Activated CD4-positive, alpha-beta memory T cell treated with anti-CD3 and anti-CD28 coated beads, Interleukin-2, amount 10 ng/mL, durations not matched to agents 7 days and 5 days (primary cell): ENCODE data around the gene CNTNAP2. TPM values are rescaled to one million over a fixed set of nuclear protein-coding genes. Genes with fewer than 3 reads are reported as not detected.

Source experiments
- CTCF ChIA-PET: fragments of 350-600 bp; sonication (Branson Sonifier 250); formaldehyde crosslinking; loops from one replicate; lab custom pipeline; 2021; ENCODE audit warnings: antibody characterized with exemption, inconsistent platforms; lab: Charles Lee
- POLR2A ChIA-PET: fragments of 350-600 bp; sonication (Branson Sonifier 250); formaldehyde crosslinking; loops from one replicate; lab custom pipeline; 2021; ENCODE audit warnings: antibody characterized with exemption; lab: Charles Lee
- DNase-seq: peaks from one replicate; pipeline ENCODE4 v3.0.0-alpha.2; 2020
- H3K27ac Mint-ChIP-seq: one replicate; pipeline ENCODE4 v1.8.0; 2021; ENCODE audit warnings: mild to moderate bottlenecking, mixed read lengths
- H3K27me3 Mint-ChIP-seq: one replicate; pipeline ENCODE4 v1.8.0; 2021; ENCODE audit warnings: mixed read lengths
- H3K36me3 Mint-ChIP-seq: one replicate; pipeline ENCODE4 v1.8.0; 2021; ENCODE audit warnings: low read depth, mixed read lengths
- H3K4me1 Mint-ChIP-seq: one replicate; pipeline ENCODE4 v1.8.0; 2021; ENCODE audit warnings: mixed read lengths
- H3K4me3 Mint-ChIP-seq: one replicate; pipeline ENCODE4 v1.8.0; 2021; ENCODE audit warnings: mild to moderate bottlenecking, mixed read lengths
- H3K9me3 Mint-ChIP-seq: one replicate; pipeline ENCODE4 v1.8.0; 2021; ENCODE audit warnings: mixed read lengths
- total RNA-seq, 2 experiments: library from RNA; stranded (reverse); gene quantifications; one replicate each; pipeline ENCODE4 v1.2.3, GENCODE V29; 2021

Gene CNTNAP2
- total RNA-seq, 2 experiments from 2014 or later = not detected

- ChIA-PET CTCF (interaction anchor here (0.6 kb wide), 1 partner anchor 11 kb away, joined by 3 read pairs; no protein-coding TSS in a partner anchor), POLR2A (no interaction called here)
- Mint-ChIP-seq H3K9me3 (no peaks in the 10 kb centered on the region), H3K27ac (no peak overlapping the region), H3K36me3 (no peaks in the 10 kb centered on the region), H3K4me1 (no peaks in the 10 kb centered on the region), H3K27me3 (no peaks in the 10 kb centered on the region), H3K4me3 (no peak overlapping the region)
- DNase-seq = no peak
These were observed 2046.6 kb downstream of the CNTNAP2 start for GRCh38 chr7:148163246-148163645.

- Mint-ChIP-seq H3K9me3 (no peaks in the 10 kb centered on the region), H3K27ac (no peak overlapping the region), H3K4me1 (no peaks in the 10 kb centered on the region), H3K36me3 (no peaks in the 10 kb centered on the region), H3K27me3 (no peaks in the 10 kb centered on the region), H3K4me3 (no peak overlapping the region)
- CTCF ChIA-PET = no interaction called here
- DNase-seq = no peak
- POLR2A ChIA-PET = no interaction called here
These were observed 2056.3 kb downstream of the CNTNAP2 start for GRCh38 chr7:148172920-148173319.

DNA sequence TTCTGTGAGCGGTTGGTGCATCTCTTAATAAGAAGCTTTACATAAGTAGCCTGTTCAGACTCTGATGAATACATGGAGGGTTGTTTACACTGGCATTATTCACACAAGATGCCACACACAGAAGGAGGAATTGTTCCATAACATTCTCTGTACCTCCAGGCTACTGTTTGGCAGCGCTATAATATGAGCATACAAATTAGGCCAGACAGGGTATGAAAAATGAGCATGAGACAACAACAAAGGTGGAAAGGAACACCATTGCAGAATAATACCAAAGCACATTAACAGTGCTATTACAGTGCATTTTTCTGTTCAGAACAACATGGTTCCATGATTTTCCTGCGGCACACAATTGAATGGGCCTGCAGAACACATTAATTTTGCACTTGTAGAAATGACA is 2056.8 kb downstream of the CNTNAP2 start:
- POLR2A ChIA-PET = no interaction called here
- Mint-ChIP-seq H3K4me1 (no peaks in the 10 kb centered on the region), H3K27ac (no peak overlapping the region), H3K36me3 (no peaks in the 10 kb centered on the region), H3K27me3 (no peaks in the 10 kb centered on the region), H3K9me3 (no peaks in the 10 kb centered on the region), H3K4me3 (no peak overlapping the region)
- DNase-seq = no peak
- CTCF ChIA-PET = no interaction called here

GRCh38 chr7:148174376-148174775 is 2057.8 kb downstream of the CNTNAP2 start:
- H3K9me3 Mint-ChIP-seq = no peaks in the 10 kb centered on the region
- POLR2A ChIA-PET = no interaction called here
- no peak overlapping the region for H3K27ac Mint-ChIP-seq
- no peaks in the 10 kb centered on the region for H3K4me1 Mint-ChIP-seq
- H3K36me3 Mint-ChIP-seq = no peaks in the 10 kb centered on the region
- DNase-seq = no peak
- no peaks in the 10 kb centered on the region for H3K27me3 Mint-ChIP-seq
- CTCF ChIA-PET = no interaction called here
- no peak overlapping the region for H3K4me3 Mint-ChIP-seq

GRCh38 chr7:148175512-148175911 is 2058.9 kb downstream of the CNTNAP2 start:
- ChIA-PET POLR2A (no interaction called here), CTCF (no interaction called here)
- Mint-ChIP-seq H3K36me3 (no peaks in the 10 kb centered on the region), H3K27me3 (no peaks in the 10 kb centered on the region), H3K4me3 (no peak overlapping the region), H3K27ac (no peak overlapping the region), H3K4me1 (no peaks in the 10 kb centered on the region), H3K9me3 (no peaks in the 10 kb centered on the region)
- no peak for DNase-seq

- POLR2A ChIA-PET = no interaction called here
- CTCF ChIA-PET = no interaction called here
- Mint-ChIP-seq H3K27me3 (no peaks in the 10 kb centered on the region), H3K4me1 (no peaks in the 10 kb centered on the region), H3K4me3 (no peak overlapping the region), H3K9me3 (no peaks in the 10 kb centered on the region), H3K36me3 (no peaks in the 10 kb centered on the region), H3K27ac (no peak overlapping the region)
- DNase-seq = no peak
These were observed 2061.4 kb downstream of the CNTNAP2 start for GRCh38 chr7:148177972-148178371.

GRCh38 chr7:148180075-148180474 is 2063.5 kb downstream of the CNTNAP2 start:
- Mint-ChIP-seq H3K27ac (no peak overlapping the region), H3K36me3 (no peaks in the 10 kb centered on the region), H3K4me3 (no peak overlapping the region), H3K27me3 (no peaks in the 10 kb centered on the region), H3K9me3 (no peaks in the 10 kb centered on the region), H3K4me1 (no peaks in the 10 kb centered on the region)
- ChIA-PET CTCF (no interaction called here), POLR2A (no interaction called here)
- DNase-seq = no peak

GRCh38 chr7:148182264-148182663 is 2065.7 kb downstream of the CNTNAP2 start:
- Mint-ChIP-seq H3K27me3 (peaks cover 2% of the 10 kb centered on the region), H3K27ac (no peak overlapping the region), H3K9me3 (no peaks in the 10 kb centered on the region), H3K36me3 (no peaks in the 10 kb centered on the region), H3K4me1 (no peaks in the 10 kb centered on the region), H3K4me3 (no peak overlapping the region)
- CTCF ChIA-PET = no interaction called here
- POLR2A ChIA-PET = no interaction called here
- DNase-seq = no peak

- no peaks in the 10 kb centered on the region for H3K4me1 Mint-ChIP-seq
- H3K9me3 Mint-ChIP-seq = no peaks in the 10 kb centered on the region
These were observed 2068.4 kb downstream of the CNTNAP2 start for GRCh38 chr7:148185041-148185440.

GRCh38 chr7:148187471-148187870 is 2070.9 kb downstream of the CNTNAP2 start:
- Mint-ChIP-seq H3K4me3 (no peak overlapping the region), H3K27ac (no peak overlapping the region), H3K9me3 (no peaks in the 10 kb centered on the region), H3K36me3 (no peaks in the 10 kb centered on the region), H3K27me3 (peaks cover 2% of the 10 kb centered on the region), H3K4me1 (no peaks in the 10 kb centered on the region)
- DNase-seq = no peak
- ChIA-PET CTCF (no interaction called here), POLR2A (no interaction called here)

More at GRCh38 chr7:148185041-148185440, 2068.4 kb downstream of the CNTNAP2 start:
- no peak overlapping the region for H3K27ac Mint-ChIP-seq
- ChIA-PET POLR2A (no interaction called here), CTCF (no interaction called here)
- no peak overlapping the region for H3K4me3 Mint-ChIP-seq
- H3K36me3 Mint-ChIP-seq = no peaks in the 10 kb centered on the region
- no peak for DNase-seq
- peaks cover 2% of the 10 kb centered on the region for H3K27me3 Mint-ChIP-seq

DNA sequence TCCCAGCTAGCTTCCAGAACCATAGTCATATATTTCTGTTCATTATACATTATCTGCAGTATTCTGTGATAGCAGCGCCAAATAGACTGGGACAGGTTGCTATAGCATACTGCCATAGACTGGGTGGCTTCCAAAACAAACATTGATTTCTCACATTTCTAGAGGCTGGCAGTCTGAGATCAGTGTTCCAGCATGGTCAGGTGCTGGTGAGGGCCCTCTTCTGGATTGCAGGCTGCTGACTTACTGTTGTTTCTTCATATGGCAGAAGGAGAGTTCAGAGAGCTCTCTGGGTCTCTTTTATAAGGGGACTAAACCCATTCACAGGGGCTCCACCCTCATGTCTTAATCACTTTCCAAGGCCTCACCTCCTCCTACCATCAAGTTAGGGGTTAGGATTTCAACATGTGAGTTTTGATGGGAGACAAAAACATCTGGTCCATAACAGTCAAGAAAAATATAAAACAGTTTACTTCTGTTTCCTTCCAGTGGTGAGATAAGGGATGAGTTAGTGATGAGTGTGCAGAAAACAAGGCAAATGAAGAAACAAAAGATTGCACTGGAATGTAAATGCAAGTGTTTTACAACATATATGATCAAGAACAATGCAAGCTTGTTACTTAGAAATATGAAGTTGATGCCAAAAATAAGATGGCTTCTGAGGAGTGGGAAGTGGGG is 2074.9 kb downstream of the CNTNAP2 start:
- no peaks in the 10 kb centered on the region for H3K9me3 Mint-ChIP-seq
- H3K27me3 Mint-ChIP-seq = no peaks in the 10 kb centered on the region
- ChIA-PET POLR2A (no interaction called here), CTCF (no interaction called here)
- H3K4me3 Mint-ChIP-seq = no peak overlapping the region
- H3K4me1 Mint-ChIP-seq = no peaks in the 10 kb centered on the region
- DNase-seq = no peak
- no peak overlapping the region for H3K27ac Mint-ChIP-seq
- no peaks in the 10 kb centered on the region for H3K36me3 Mint-ChIP-seq

DNA sequence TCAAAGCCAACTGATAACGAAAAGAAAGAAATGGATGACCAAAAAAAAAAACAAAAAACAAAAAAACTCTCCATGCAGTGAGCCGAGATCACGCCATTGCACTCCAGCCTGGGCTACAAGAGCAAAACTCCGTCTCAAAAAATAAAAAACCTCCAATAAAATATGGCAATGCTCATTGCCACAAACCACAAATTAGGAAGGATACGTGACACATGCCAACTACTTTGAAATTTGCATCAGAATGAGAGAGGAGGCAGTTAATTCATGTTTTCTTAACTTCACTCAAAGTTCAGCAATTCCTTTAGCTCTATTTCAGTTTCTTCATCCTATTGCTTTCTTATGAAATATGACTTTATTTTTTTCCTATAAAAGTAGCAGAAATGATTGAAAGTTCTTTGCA is 2075.9 kb downstream of the CNTNAP2 start:
- Mint-ChIP-seq H3K27me3 (no peaks in the 10 kb centered on the region), H3K4me1 (no peaks in the 10 kb centered on the region), H3K4me3 (no peak overlapping the region), H3K9me3 (no peaks in the 10 kb centered on the region), H3K27ac (no peak overlapping the region), H3K36me3 (no peaks in the 10 kb centered on the region)
- ChIA-PET CTCF (no interaction called here), POLR2A (no interaction called here)
- no peak for DNase-seq

DNA sequence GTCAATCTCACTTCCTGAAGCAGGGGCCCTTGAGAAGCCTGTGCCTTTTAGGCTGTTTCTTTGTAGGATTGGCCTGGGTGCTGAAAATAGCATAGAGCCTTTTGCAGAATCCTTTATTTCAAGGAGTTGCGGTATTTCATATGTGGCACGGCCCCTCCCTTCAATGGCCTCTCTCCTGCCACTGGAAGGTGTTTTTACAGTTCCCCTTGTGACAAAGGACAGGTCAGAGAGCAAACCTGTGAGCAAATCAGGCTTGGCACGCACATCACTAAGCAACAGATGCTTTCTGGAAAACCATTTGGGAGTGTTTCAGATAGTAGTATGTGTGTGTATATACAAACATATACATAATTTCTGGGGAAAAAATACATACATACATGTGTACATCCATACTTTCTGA is 2085.4 kb downstream of the CNTNAP2 start:
- CTCF ChIA-PET = no interaction called here
- POLR2A ChIA-PET = no interaction called here
- Mint-ChIP-seq H3K4me1 (no peaks in the 10 kb centered on the region), H3K36me3 (no peaks in the 10 kb centered on the region), H3K4me3 (no peak overlapping the region), H3K27me3 (no peaks in the 10 kb centered on the region), H3K9me3 (no peaks in the 10 kb centered on the region), H3K27ac (no peak overlapping the region)
- DNase-seq = no peak

DNA sequence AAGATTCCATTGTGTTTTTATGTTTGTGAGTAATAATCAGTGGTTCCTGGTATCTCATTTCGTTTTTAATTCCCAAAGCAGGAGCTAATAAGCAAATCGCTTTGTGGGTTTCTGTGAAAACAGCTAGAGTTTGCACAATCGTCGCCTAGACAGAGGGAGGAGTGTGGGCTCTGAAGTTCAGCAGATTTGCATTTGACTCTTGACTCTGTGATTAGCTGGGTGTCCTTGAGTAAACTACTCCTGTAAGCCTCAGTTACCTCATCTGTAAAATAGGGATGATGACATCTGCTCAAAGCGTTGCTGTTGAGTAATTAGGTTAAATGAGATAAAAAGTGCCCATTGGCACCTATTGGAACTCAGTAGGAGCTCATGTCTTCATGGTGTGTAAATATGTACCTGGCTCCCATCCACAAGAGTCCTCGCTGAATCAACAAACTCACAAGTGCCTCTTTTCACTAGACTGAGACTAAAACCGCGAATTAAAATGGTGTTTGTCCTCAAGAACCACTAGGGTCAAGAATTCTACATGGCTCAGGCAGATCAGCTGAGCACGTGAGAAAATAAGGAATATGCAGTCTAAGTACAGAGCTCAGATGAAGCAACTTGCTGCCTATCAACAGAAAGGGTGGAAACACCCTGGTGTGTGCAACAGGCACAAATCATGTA is 2088.2 kb downstream of the CNTNAP2 start:
- Mint-ChIP-seq H3K9me3 (no peaks in the 10 kb centered on the region), H3K27me3 (peaks cover 3% of the 10 kb centered on the region), H3K36me3 (no peaks in the 10 kb centered on the region), H3K27ac (no peak overlapping the region), H3K4me1 (no peaks in the 10 kb centered on the region), H3K4me3 (no peak overlapping the region)
- DNase-seq = no peak
- CTCF ChIA-PET = no interaction called here
- POLR2A ChIA-PET = no interaction called here
